CD8-positive, alpha-beta memory T cell (primary cell): ENCODE results near the gene TMEM106B. TPM values are rescaled to one million over a fixed set of nuclear protein-coding genes. Genes with fewer than 3 reads are reported as not detected.

Experiments used
- CTCF ChIA-PET: fragments of 350-600 bp; sonication (Branson Sonifier 250); formaldehyde crosslinking; loops from one replicate; lab custom pipeline; 2021; ENCODE audit warnings: antibody characterized with exemption; lab: Charles Lee
- POLR2A ChIA-PET: fragments of 350-600 bp; sonication (Branson Sonifier 250); formaldehyde crosslinking; loops from one replicate; lab custom pipeline; 2021; ENCODE audit warnings: antibody characterized with exemption; lab: Charles Lee
- DNase-seq, 5 donors: peaks; one replicate each; pipeline versions ENCODE4 v3.0.0 to v3.0.0-alpha.2; 2020 to 2022; ENCODE audit warnings: mixed read lengths in 1 of 5
- H3K27ac ChIP-seq: one replicate; pipeline ENCODE4 v1.7.0; 2013; ENCODE audit warnings: low read depth, mild to moderate bottlenecking, low read length, moderate library complexity
- H3K27me3 ChIP-seq: 2 replicates; pipeline ENCODE4 v1.7.0; 2013; ENCODE audit warnings: low read length, mild to moderate bottlenecking; ENCODE audit not compliant: insufficient read depth, poor library complexity, severe bottlenecking
- H3K36me3 ChIP-seq: 2 replicates; pipeline ENCODE4 v1.7.0; 2013; ENCODE audit warnings: mild to moderate bottlenecking, low read length, moderate library complexity; ENCODE audit not compliant: insufficient read depth
- H3K4me1 ChIP-seq: 2 replicates; pipeline ENCODE4 v1.7.0; 2013; ENCODE audit warnings: mild to moderate bottlenecking, low read length, moderate library complexity; ENCODE audit not compliant: insufficient read depth
- H3K4me3 ChIP-seq: 2 replicates; pipeline ENCODE4 v1.7.0; 2013; ENCODE audit warnings: mild to moderate bottlenecking, low read length
- H3K9me3 ChIP-seq: 2 replicates; pipeline ENCODE4 v1.7.0; 2013; ENCODE audit warnings: mild to moderate bottlenecking, low read length
- H3K27ac Mint-ChIP-seq, 8 donors: one replicate each; pipeline ENCODE4 v1.8.0; 2020 to 2021; ENCODE audit warnings: mixed read lengths in 8 of 8, mild to moderate bottlenecking in 6 of 8, inconsistent platforms in 3 of 8, moderate library complexity in 3 of 8
- H3K27me3 Mint-ChIP-seq, 2 donors: one replicate each; pipeline ENCODE4 v1.8.0; 2020 to 2021; ENCODE audit warnings: mixed read lengths in 2 of 2, mild to moderate bottlenecking in 1 of 2, moderate library complexity in 1 of 2
- H3K36me3 Mint-ChIP-seq, 3 donors: one replicate each; pipeline ENCODE4 v1.8.0; 2020 to 2021; ENCODE audit warnings: mixed read lengths in 3 of 3, inconsistent platforms in 1 of 3, mild to moderate bottlenecking in 1 of 3
- H3K4me1 Mint-ChIP-seq, 3 donors: one replicate each; pipeline ENCODE4 v1.8.0; 2020 to 2021; ENCODE audit warnings: mixed read lengths in 3 of 3, inconsistent platforms in 1 of 3, mild to moderate bottlenecking in 1 of 3
- H3K4me3 Mint-ChIP-seq, 7 donors: one replicate each; pipeline ENCODE4 v1.8.0; 2020 to 2021; ENCODE audit warnings: mixed read lengths in 7 of 7, mild to moderate bottlenecking in 6 of 7, moderate library complexity in 4 of 7, inconsistent platforms in 2 of 7
- H3K9me3 Mint-ChIP-seq, 5 donors: one replicate each; pipeline ENCODE4 v1.8.0; 2020 to 2022; ENCODE audit warnings: mixed read lengths in 5 of 5, mild to moderate bottlenecking in 3 of 5, moderate library complexity in 2 of 5, inconsistent platforms in 1 of 5
- polyA plus RNA-seq: library from polyadenylated mRNA; unstranded; fragments of 300-500 nt; fragmentation: Illumina TruSeq; gene quantifications from one replicate; pipeline ENCODE4 v1.2.3, GENCODE V29; 2021
- total RNA-seq, 2 experiments: library from RNA; stranded (reverse); gene quantifications; one replicate each; pipeline ENCODE4 v1.2.3, GENCODE V29; 2021

The TMEM106B gene
- total and polyA plus RNA-seq, 3 experiments from 2014 or later, result 26.8 to 32.7 (median 27.3) TPM

DNA sequence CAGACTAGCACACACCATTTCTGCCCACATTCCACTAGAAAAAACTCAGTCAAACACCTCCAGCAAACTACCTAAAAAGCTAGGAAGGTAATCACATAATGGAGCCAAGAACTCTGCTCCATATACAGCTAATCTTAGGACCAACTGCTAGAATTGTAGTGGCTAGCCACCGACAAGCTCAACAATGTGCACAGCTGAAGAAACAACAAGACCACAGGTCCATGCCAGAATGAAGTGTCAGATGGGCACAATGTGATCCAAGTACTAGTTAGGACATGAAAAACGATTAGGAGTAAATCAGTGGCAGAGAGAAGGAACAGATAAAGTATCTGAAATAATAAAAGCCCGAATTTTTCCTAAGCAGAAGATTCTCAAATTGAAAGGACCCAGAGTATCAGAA, 38.6 kb downstream of the TMEM106B start:
- POLR2A ChIA-PET, result no interaction called here
- H3K4me1 Mint-ChIP-seq, result no peaks in the 10 kb centered on the region

DNA sequence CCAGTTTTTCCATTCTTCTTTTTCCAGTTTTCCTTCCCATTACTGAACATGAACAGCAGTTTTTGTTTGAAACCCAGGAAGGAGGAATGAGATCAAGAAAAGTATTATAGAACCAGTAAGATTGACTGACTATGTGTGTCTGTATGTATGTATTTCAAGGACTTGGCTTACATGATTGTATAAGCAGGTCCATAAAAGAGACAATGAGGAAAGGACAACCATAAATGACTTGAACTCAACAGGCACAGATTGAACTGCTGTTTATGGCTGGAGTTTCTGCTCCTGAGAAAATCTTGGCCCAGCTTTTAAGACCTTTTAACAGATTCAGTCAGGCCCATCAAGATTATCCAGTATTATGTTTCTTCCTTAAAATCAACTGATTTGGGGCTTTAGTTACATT, 39.1 kb downstream of the TMEM106B start:
- no peak overlapping the region for H3K4me3 Mint-ChIP-seq
- no peaks in the 10 kb centered on the region for H3K9me3 ChIP-seq
- no peaks in the 10 kb centered on the region for H3K4me1 Mint-ChIP-seq
- H3K27me3 ChIP-seq, result no peaks in the 10 kb centered on the region
- peaks cover 1 to 19% of the 10 kb centered on the region in 2 donors for H3K27me3 Mint-ChIP-seq
- peaks cover 8 to 20% (median 13%) of the 10 kb centered on the region in 5 donors for H3K9me3 Mint-ChIP-seq
- DNase-seq, result no peak
- no peaks in the 10 kb centered on the region for H3K4me1 ChIP-seq
- H3K27ac Mint-ChIP-seq, result no peak overlapping the region
- POLR2A ChIA-PET, result no interaction called here
- no peaks in the 10 kb centered on the region for H3K36me3 ChIP-seq
- no peak overlapping the region for H3K4me3 ChIP-seq
- no peak overlapping the region for H3K27ac ChIP-seq
- CTCF ChIA-PET, result interaction anchor here (1.0 kb wide), 1 partner anchor 18 kb away, joined by 3 read pairs; no protein-coding TSS in a partner anchor
- H3K36me3 Mint-ChIP-seq, result peaks cover 4 to 33% (median 4%) of the 10 kb centered on the region in 3 donors

More for the DNA sequence above, 38.6 kb downstream of the TMEM106B start:
- H3K27me3 Mint-ChIP-seq, result peaks cover 1 to 19% of the 10 kb centered on the region in 2 donors
- H3K27ac Mint-ChIP-seq, result no peak overlapping the region
- DNase-seq, result no peak
- H3K9me3 Mint-ChIP-seq, result peaks cover 8 to 20% (median 13%) of the 10 kb centered on the region in 5 donors
- H3K4me3 Mint-ChIP-seq, result no peak overlapping the region
- no peaks in the 10 kb centered on the region for H3K4me1 ChIP-seq
- no peak overlapping the region for H3K27ac ChIP-seq
- H3K27me3 ChIP-seq, result no peaks in the 10 kb centered on the region
- peaks cover 4 to 33% (median 6%) of the 10 kb centered on the region in 3 donors for H3K36me3 Mint-ChIP-seq
- no peaks in the 10 kb centered on the region for H3K36me3 ChIP-seq
- no peaks in the 10 kb centered on the region for H3K9me3 ChIP-seq
- H3K4me3 ChIP-seq, result no peak overlapping the region
- CTCF ChIA-PET, result interaction anchor here (1.0 kb wide), 1 partner anchor 18 kb away, joined by 3 read pairs; no protein-coding TSS in a partner anchor

DNA sequence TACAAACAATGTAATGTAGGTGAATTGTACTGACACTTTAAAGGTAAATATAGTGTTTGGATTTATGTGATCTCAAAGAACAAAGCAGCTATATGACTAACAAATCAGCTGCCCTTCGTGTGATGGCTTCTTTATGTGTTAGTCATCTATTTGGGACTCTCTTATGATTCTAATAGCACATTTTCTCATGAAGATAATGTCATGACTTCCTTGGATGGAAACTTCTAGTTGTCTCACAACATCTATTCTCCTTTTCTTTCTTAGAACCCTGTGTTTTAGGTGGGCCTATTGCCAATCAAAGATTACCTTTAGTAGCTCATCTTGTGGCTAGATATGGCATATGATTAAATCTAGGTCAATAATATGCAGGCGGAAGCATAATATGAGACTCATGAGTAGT, 45.0 kb downstream of the TMEM106B start:
- ChIA-PET CTCF (interaction anchor here (0.9 kb wide), 1 partner anchor 44 kb away, joined by 3 read pairs; no protein-coding TSS in a partner anchor), POLR2A (interaction anchor here (0.7 to 1.1 kb wide), 3 partner anchors 45 to 85 kb away, joined by 3 to 8 read pairs (median 4); partner anchors contain the start of gene TMEM106B)
- H3K27me3 ChIP-seq, result no peaks in the 10 kb centered on the region
- H3K4me1 Mint-ChIP-seq, result peaks cover 4 to 6% (median 4%) of the 10 kb centered on the region in 3 donors
- H3K4me3 ChIP-seq, result no peak overlapping the region
- peaks cover 32% of the 10 kb centered on the region for H3K4me1 ChIP-seq
- no peaks in the 10 kb centered on the region for H3K9me3 ChIP-seq
- peaks cover 4 to 27% (median 7%) of the 10 kb centered on the region in 3 donors for H3K36me3 Mint-ChIP-seq
- peaks cover 8 to 18% (median 13%) of the 10 kb centered on the region in 5 donors for H3K9me3 Mint-ChIP-seq
- DNase-seq, result no peak
- no peaks in the 10 kb centered on the region for H3K36me3 ChIP-seq
- peak overlapping the region in 4 of 8 donors; percentile 56 to 83 (median 68) for H3K27ac Mint-ChIP-seq
- H3K27ac ChIP-seq, result no peak overlapping the region
- H3K4me3 Mint-ChIP-seq, result no peak overlapping the region
- H3K27me3 Mint-ChIP-seq, result peaks cover 0 to 9% of the 10 kb centered on the region in 2 donors

DNA sequence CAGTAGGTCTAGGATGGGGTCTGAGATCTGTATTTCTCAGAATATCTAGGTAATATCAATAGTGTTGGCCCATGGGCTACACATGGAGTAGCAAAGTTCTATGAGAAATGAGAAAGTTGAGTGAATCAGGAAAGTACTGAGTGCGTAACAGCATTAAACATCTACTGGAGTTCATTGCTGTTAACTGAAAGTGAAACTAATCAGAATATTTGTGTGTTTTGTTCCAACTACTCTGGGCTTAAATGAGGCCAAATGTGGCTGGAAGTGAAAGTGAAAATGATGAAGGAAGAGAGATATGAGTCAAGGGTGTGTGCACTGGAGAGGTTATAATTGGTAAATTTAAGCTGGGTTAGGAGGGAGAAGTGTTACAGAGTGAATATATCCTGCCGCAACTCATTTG, 46.5 kb downstream of the TMEM106B start:
- Mint-ChIP-seq H3K27ac (no peak overlapping the region), H3K4me3 (no peak overlapping the region)
- H3K27ac ChIP-seq, result peak overlapping the region; percentile 11

DNA sequence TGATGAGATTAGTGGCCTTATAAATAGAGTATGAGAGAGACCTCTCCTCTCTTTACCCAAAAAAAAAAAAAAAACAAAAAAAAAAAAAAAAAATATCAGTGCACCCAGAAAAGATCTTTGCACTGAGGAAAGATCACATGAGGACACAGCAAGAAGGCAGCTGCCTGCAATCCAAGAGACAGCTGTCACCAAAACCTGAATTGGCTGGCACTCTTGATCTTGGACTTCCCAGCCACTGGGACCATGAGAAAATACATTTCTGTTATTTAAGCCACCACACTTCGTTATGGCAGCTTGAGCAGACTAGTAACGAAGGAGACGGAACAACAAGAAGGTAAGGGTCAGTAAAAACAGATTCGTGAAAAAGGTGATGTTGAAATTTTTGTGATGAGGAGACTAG, 47.0 kb downstream of the TMEM106B start:
- H3K36me3 ChIP-seq, result no peaks in the 10 kb centered on the region
- H3K9me3 Mint-ChIP-seq, result peaks cover 0 to 6% (median 0%) of the 10 kb centered on the region in 5 donors
- H3K4me1 Mint-ChIP-seq, result peaks cover 4 to 6% (median 4%) of the 10 kb centered on the region in 3 donors
- ChIA-PET POLR2A (interaction anchor here (0.8 to 1.2 kb wide), 2 partner anchors 47 to 87 kb away, joined by 3 to 9 read pairs; partner anchors contain the start of gene TMEM106B), CTCF (interaction anchor here (0.9 to 1.6 kb wide), 4 partner anchors 9 to 185 kb away, joined by 3 to 5 read pairs (median 3); partner anchors contain the start of gene TMEM106B)
- H3K4me3 ChIP-seq, result peak overlapping the region; percentile 32
- H3K4me1 ChIP-seq, result peaks cover 32% of the 10 kb centered on the region
- DNase-seq, result peak in 1 of 5 donors; percentile 1
- no peaks in the 10 kb centered on the region for H3K27me3 Mint-ChIP-seq
- H3K36me3 Mint-ChIP-seq, result peaks cover 0 to 7% (median 4%) of the 10 kb centered on the region in 3 donors
- H3K27ac Mint-ChIP-seq, result no peak overlapping the region
- H3K9me3 ChIP-seq, result no peaks in the 10 kb centered on the region
- H3K27ac ChIP-seq, result peak overlapping the region; percentile 2
- H3K27me3 ChIP-seq, result no peaks in the 10 kb centered on the region
- no peak overlapping the region for H3K4me3 Mint-ChIP-seq

More for the DNA sequence above, 46.5 kb downstream of the TMEM106B start:
- peak overlapping the region; percentile 32 for H3K4me3 ChIP-seq
- no peaks in the 10 kb centered on the region for H3K27me3 ChIP-seq
- CTCF ChIA-PET, result interaction anchor here (0.9 to 1.6 kb wide), 4 partner anchors 8 to 184 kb away, joined by 3 to 5 read pairs (median 3); partner anchors contain the start of gene TMEM106B
- peaks cover 32% of the 10 kb centered on the region for H3K4me1 ChIP-seq
- peaks cover 0 to 7% (median under 1%) of the 10 kb centered on the region in 5 donors for H3K9me3 Mint-ChIP-seq
- no peaks in the 10 kb centered on the region for H3K27me3 Mint-ChIP-seq
- H3K4me1 Mint-ChIP-seq, result peaks cover 4 to 6% (median 4%) of the 10 kb centered on the region in 3 donors
- H3K36me3 ChIP-seq, result no peaks in the 10 kb centered on the region
- H3K36me3 Mint-ChIP-seq, result peaks cover under 1 to 12% (median 4%) of the 10 kb centered on the region in 3 donors
- peak in 4 of 5 donors; percentile 6 to 76 (median 56) for DNase-seq
- no peaks in the 10 kb centered on the region for H3K9me3 ChIP-seq
- POLR2A ChIA-PET, result interaction anchor here (0.8 to 1.2 kb wide), 2 partner anchors 47 to 87 kb away, joined by 3 to 9 read pairs; partner anchors contain the start of gene TMEM106B

DNA sequence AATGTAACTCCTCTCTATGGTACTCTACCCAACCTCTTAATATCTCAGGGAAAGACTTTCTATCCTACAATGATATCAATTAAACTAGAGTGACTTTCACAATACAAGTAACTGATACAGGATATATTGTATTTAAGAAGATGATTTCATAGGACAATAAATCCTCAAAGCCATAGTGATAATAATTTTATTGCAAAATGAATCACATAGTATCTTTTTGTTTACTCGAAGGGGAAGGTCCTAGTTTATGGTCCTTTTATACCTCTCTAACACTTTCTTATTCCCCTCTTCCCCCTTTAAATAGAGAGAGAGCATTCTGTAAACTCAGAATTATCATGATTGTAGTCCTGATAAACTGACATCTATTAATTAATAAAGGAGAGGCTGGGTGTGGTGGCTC, 56.4 kb downstream of the TMEM106B start:
- peaks cover 0 to 1% of the 10 kb centered on the region in 2 donors for H3K27me3 Mint-ChIP-seq
- Histone ChIP-seq H3K27ac (no peak overlapping the region), H3K4me1 (no peaks in the 10 kb centered on the region), H3K4me3 (no peak overlapping the region), H3K9me3 (no peaks in the 10 kb centered on the region), H3K36me3 (no peaks in the 10 kb centered on the region), H3K27me3 (no peaks in the 10 kb centered on the region)
- ChIA-PET POLR2A (no interaction called here), CTCF (no interaction called here)
- no peak overlapping the region for H3K4me3 Mint-ChIP-seq
- H3K4me1 Mint-ChIP-seq, result no peaks in the 10 kb centered on the region
- peaks cover 0 to 2% (median 0%) of the 10 kb centered on the region in 3 donors for H3K36me3 Mint-ChIP-seq
- no peak for DNase-seq
- no peak overlapping the region for H3K27ac Mint-ChIP-seq
- H3K9me3 Mint-ChIP-seq, result no peaks in the 10 kb centered on the region

DNA sequence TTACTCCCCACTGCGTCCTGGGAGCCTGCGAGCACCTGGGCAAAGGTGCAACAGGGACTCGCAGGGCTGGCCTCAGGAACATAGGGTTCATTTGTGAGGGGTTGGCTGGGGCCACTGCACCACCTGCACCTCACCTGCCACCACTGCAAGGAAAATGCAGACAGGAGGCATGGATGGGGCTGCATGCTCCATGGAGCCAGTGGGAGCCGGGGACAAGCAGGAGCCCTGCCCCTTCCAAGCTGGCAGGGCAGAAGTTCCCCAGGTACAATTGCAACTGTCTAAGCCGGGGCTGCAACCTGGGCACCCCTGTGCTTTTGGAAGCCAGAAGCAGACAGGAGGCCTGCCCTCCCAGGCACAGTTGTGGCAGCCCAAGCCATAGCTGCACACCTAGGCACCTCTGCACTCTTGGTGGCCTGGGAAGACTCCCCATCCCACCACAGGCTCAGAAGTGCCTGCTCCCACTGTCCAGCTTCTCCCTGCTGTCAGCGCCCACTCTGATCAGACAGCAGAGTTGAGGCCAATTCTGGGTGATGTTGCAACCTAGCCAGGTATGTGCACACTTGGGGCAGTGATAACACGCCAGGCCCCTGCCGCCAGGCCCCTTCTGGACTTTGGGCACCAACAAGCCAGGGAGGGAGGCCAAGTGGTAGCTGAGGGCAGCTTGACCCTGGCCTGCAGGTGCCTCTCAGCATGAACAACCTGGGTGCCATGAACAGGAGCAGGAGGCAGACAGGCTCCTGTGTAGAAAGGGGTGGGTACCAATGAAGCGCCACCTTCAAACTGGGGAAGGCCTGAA, 58.2 kb downstream of the TMEM106B start:
- Mint-ChIP-seq H3K9me3 (no peaks in the 10 kb centered on the region), H3K4me3 (no peak overlapping the region), H3K27ac (no peak overlapping the region), H3K36me3 (peaks cover 0 to 2% (median 0%) of the 10 kb centered on the region in 3 donors), H3K27me3 (peaks cover 0 to 1% of the 10 kb centered on the region in 2 donors), H3K4me1 (no peaks in the 10 kb centered on the region)
- Histone ChIP-seq H3K4me1 (no peaks in the 10 kb centered on the region), H3K4me3 (no peak overlapping the region), H3K36me3 (no peaks in the 10 kb centered on the region), H3K27me3 (no peaks in the 10 kb centered on the region), H3K27ac (no peak overlapping the region), H3K9me3 (no peaks in the 10 kb centered on the region)
- DNase-seq, result no peak
- ChIA-PET CTCF (no interaction called here), POLR2A (no interaction called here)
